ENCODE measurements around the gene DNAJC19.

DNA sequence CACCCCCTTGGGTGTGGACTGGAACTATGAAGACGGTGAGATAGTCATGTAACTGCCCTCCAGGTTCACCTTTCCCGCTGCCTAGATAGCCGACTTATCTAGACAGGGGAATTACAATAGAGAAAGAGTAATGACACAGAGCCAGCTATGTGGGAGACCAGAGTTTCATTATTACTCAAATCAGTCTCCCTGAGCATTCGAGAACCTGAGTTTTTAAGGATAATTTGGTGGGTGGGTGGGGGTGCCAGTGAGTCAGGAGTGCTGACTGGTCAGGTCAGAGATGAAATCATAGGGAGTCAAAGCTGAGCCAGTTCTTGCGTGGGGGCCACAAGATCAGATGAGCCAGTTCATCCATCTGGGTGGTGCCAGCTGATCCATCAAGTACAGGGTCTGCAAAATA, 19.7 kb upstream of the DNAJC19 start:
- TF ChIP-seq, protein P1, sequence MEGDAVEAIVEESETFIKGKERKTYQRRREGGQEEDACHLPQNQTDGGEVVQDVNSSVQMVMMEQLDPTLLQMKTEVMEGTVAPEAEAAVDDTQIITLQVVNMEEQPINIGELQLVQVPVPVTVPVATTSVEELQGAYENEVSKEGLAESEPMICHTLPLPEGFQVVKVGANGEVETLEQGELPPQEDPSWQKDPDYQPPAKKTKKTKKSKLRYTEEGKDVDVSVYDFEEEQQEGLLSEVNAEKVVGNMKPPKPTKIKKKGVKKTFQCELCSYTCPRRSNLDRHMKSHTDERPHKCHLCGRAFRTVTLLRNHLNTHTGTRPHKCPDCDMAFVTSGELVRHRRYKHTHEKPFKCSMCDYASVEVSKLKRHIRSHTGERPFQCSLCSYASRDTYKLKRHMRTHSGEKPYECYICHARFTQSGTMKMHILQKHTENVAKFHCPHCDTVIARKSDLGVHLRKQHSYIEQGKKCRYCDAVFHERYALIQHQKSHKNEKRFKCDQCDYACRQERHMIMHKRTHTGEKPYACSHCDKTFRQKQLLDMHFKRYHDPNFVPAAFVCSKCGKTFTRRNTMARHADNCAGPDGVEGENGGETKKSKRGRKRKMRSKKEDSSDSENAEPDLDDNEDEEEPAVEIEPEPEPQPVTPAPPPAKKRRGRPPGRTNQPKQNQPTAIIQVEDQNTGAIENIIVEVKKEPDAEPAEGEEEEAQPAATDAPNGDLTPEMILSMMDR (IDR thresholded peaks at IDR 0.05), result no peak
- no peak for TF ChIP-seq EP300 (IDR thresholded peaks at IDR 0.05)
- no peak for TF ChIP-seq POLR2A (IDR thresholded peaks at IDR 0.05)

Measured in ovary (tissue), 3 donors.